Measurements from ENCODE around the gene TCEAL2. TPM values are rescaled to one million over a fixed set of nuclear protein-coding genes. Genes with fewer than 3 reads are reported as not detected.

Gene TCEAL2
- total and polyA plus RNA-seq, 2 of the 4 experiments (the other 2 are of a cell fraction): not detected

DNA sequence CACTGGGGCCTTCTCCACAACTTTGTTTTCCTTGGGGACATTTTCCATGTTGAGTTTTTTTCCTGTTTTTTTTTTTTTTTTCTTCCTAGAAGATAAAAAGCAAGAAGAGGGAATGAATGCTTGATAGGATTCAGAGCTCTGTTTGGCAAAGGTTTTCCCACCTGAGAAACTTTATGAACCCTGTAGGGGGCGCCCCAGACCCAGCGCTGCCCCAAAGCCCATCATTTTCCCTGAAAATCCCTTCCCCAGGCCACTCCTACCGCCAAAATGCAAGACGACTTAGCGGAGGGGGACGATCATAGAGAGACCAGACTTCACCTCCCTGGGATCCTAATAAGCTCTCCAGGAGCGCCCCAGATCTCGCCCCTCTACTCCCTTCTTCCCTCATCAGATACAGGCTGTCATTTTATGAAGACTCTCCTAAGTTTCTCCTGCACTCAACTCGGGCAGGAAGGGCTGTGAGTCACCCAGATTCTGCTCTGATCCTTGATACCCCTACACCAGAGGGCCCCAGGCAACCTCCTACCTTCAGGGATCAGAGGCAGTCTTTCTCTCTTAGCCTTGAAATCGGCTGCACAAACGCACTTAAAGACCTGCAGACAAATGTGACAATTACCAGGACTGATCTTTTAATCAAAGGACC is 28.9 kb downstream of the TCEAL2 start:
- Histone ChIP-seq H3K18ac (ENCODE audit: low read depth, low read length) (no peak overlapping the region), H2BK20ac (ENCODE audit: low read depth, low read length) (no peak overlapping the region), H3K4ac (ENCODE audit: low read depth, low read length) (no peak overlapping the region), H3K36me3 (ENCODE audit: control insufficient read depth, insufficient read depth, low read length) (no peaks in the 10 kb centered on the region), H3K9me1 (ENCODE audit: insufficient read depth, low read length) (no peaks in the 10 kb centered on the region), H4K91ac (ENCODE audit: insufficient read depth, low read depth, low read length) (no peak overlapping the region), H2AK5ac (ENCODE audit: low read depth, low read length) (no peak overlapping the region), H4K8ac (ENCODE audit: low read depth in 2 of 2, low read length in 2 of 2) (no peak overlapping the region), H4K20me1 (ENCODE audit: insufficient read depth, low read length) (no peaks in the 10 kb centered on the region), H3K23ac (ENCODE audit: low read depth, low read length) (no peak overlapping the region), H3K4me3 (ENCODE audit: insufficient read depth, low read depth, low read length) (no peak overlapping the region), H3K27ac (ENCODE audit: insufficient read depth, low read length) (no peak overlapping the region), H2BK120ac (ENCODE audit: low read depth, low read length) (no peak overlapping the region), H3K4me2 (ENCODE audit: low read depth, low read length) (no peak overlapping the region), H3K56ac (ENCODE audit: extremely low read depth, insufficient read depth, low read length) (no peak overlapping the region), H3K4me1 (ENCODE audit: control insufficient read depth, insufficient read depth, low read length) (no peaks in the 10 kb centered on the region), H3K79me1 (ENCODE audit: low read depth in 1 of 2, low read length in 2 of 2) (no peaks in the 10 kb centered on the region), H4K5ac (ENCODE audit: low read depth, low read length) (no peak overlapping the region), H2BK5ac (ENCODE audit: low read depth, low read length, poor library complexity, severe bottlenecking) (no peak overlapping the region), H2AK9ac (replicated peaks; ENCODE audit: low read depth, low read length, poor library complexity) (no peak overlapping the region), H3K14ac (replicated peaks; ENCODE audit: low read depth, low read length) (no peak overlapping the region), H3K9ac (ENCODE audit: low read depth, low read length) (no peak overlapping the region), H2AFZ (replicated peaks; ENCODE audit: low read length, poor library complexity) (no peak overlapping the region), H3K27me3 (ENCODE audit: control insufficient read depth, insufficient read depth, low read length) (peaks cover 2% of the 10 kb centered on the region; the same call in 1 of the 2 replicates), H3K9me3 (ENCODE audit: control insufficient read depth, insufficient read depth, low read length) (no peaks in the 10 kb centered on the region), H2BK15ac (ENCODE audit: low read depth, low read length) (no peak overlapping the region)
- 0% methylated on average over 2 of the region's 11 CpGs; no CpG with 5 or more reads in 1 of the 2 experiments for WGBS, 2 experiments (ENCODE audit: extremely low coverage in 2 of 2, insufficient read length in 1 of 2)
- ATAC-seq (ENCODE audit: low read depth): no peak
- dilution Hi-C loops (cut with HindIII; ENCODE audit: low sequenced_read_pairs, unreplicated experiment) (no loop called here), in situ Hi-C loops (cut with MboI; ENCODE audit: low sequenced_read_pairs) (no loop called here), intact Hi-C loops (cut with micrococcal nuclease) (no loop called here)
- ChIA-PET CTCF (no interaction called here), POLR2A (ENCODE audit: unreplicated experiment) (no interaction called here)
- no TSS peak for BruUV-seq (replicated peaks)
- TF ChIP-seq MXI1 (IDR thresholded peaks at IDR 0.05; ENCODE audit: borderline replicate concordance, low read depth, low read length) (no peak), RFX5 (IDR thresholded peaks at IDR 0.05; ENCODE audit: low read depth, low read length) (no peak), BHLHE40 (IDR thresholded peaks at IDR 0.05; ENCODE audit: low read depth, low read length) (no peak), MAFK (IDR thresholded peaks at IDR 0.05; ENCODE audit: low read depth, low read length) (no peak), NFE2L2 (IDR thresholded peaks at IDR 0.05; ENCODE audit: low read depth, low read length) (no peak), RCOR1 (IDR thresholded peaks at IDR 0.05; ENCODE audit: insufficient replicate concordance, low read length) (no peak), SMC3 (IDR thresholded peaks at IDR 0.05; ENCODE audit: low read depth, low read length) (no peak), FOS (IDR thresholded peaks at IDR 0.05; ENCODE audit: low read depth, low read length) (no peak)
- TF ChIP-seq, protein P1, sequence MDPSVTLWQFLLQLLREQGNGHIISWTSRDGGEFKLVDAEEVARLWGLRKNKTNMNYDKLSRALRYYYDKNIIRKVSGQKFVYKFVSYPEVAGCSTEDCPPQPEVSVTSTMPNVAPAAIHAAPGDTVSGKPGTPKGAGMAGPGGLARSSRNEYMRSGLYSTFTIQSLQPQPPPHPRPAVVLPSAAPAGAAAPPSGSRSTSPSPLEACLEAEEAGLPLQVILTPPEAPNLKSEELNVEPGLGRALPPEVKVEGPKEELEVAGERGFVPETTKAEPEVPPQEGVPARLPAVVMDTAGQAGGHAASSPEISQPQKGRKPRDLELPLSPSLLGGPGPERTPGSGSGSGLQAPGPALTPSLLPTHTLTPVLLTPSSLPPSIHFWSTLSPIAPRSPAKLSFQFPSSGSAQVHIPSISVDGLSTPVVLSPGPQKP (IDR thresholded peaks at IDR 0.05; ENCODE audit: borderline replicate concordance, low read depth, low read length): no peak
- no peak for DNase-seq
